ENCODE results near the gene ALOX5.
"Not testable (repeated sequence)": the region's sequence is repeated elsewhere in the genome, so short reads cannot be mapped to it uniquely, and the experiment has no call there.

Gene ALOX5

GRCh38 chr10:45408421-45409319, 34.7 kb downstream of the ALOX5 start:
- DNase-seq: no peak

DNA sequence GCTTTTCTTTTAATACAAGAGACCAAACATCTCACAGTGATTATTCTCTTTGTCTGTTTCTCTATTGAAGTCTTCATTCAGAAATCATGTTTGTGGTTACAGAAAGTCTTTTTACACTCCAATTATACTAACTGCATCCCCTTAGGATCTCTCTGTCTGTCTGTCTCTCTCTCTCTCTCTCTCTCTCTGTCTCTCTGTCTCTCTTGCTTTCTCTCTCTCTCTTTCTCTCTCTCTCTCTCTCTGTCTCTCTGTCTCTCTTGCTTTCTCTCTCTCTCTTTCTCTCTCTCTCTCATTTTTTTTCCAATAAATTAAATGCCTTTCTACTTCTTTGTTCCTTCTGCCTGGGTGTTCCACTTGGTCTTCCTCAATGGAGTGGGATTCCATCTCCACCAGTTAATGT, 35.3 kb downstream of the ALOX5 start:
- not testable (repeated sequence) for DNase-seq

DNA sequence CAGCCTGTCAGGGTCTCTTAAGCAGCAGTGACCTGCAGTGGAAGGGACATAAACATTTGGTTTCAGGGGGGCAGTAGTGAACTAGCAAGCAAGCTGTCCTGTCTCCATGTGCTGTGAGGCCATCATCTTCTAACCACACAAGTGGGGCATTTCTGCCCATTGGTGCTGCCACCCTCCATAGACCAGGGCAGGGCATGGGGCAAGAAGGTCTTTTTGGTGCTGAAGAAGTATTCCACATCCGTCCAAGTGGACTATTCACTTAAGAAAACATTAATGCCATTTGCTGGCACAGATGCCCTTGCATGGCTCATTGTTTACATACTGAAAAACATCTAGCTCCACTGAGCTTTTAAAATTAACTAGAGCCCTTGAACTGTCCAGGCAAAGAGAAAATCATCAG, 35.8 kb downstream of the ALOX5 start:
- no peak for DNase-seq

- DNase-seq: no peak
Measured at GRCh38 chr10:45410489-45410806, 36.4 kb downstream of the ALOX5 start.

- DNase-seq: no peak
Measured at GRCh38 chr10:45410807-45411606, 37.0 kb downstream of the ALOX5 start.

DNA sequence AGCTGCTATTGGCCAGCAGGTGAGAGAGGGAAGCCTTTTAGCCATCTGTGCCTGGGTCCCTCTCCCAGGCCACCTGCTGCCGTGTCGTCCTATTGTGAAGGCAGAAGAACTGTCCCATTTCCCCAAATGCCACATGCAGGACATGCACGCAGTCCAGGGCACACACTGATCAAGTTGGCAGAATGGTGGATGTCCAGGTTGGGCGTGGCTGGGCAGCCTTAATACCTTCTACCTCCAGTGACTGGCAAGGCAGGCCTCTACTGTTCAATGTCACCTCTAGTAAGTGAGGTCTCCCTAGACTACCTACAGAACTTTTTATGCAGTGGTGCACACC, 37.6 kb downstream of the ALOX5 start:
- no peak for DNase-seq

- DNase-seq: not testable (repeated sequence)
Measured at GRCh38 chr10:45415062-45415461, 41.0 kb downstream of the ALOX5 start.

- no peak for DNase-seq
Measured at GRCh38 chr10:45416603-45417002, 42.6 kb downstream of the ALOX5 start.

GRCh38 chr10:45417746-45418145, 43.7 kb downstream of the ALOX5 start:
- DNase-seq: no peak

DNA sequence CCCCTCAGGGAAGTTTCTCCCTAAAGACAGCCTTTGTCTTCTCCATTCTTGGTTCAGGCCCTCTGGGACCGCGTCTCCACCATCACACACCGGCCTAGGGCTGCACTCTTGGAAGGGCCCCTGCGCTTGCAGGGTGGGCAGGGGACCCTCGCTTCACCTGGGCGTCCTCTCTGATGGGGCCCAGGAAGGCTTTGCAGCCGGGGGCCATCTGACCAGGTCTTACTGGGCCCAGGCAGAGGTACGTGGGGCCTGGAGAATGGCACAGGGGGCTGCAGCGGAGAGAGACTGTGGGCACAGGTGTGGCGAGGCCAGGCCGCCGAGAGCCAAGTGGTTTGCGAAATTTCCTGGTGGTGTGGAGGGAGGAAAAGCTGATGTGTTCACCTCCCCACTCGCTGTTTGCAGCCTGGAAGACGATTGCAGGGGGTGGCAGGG, 44.4 kb downstream of the ALOX5 start:
- no peak for DNase-seq

DNA sequence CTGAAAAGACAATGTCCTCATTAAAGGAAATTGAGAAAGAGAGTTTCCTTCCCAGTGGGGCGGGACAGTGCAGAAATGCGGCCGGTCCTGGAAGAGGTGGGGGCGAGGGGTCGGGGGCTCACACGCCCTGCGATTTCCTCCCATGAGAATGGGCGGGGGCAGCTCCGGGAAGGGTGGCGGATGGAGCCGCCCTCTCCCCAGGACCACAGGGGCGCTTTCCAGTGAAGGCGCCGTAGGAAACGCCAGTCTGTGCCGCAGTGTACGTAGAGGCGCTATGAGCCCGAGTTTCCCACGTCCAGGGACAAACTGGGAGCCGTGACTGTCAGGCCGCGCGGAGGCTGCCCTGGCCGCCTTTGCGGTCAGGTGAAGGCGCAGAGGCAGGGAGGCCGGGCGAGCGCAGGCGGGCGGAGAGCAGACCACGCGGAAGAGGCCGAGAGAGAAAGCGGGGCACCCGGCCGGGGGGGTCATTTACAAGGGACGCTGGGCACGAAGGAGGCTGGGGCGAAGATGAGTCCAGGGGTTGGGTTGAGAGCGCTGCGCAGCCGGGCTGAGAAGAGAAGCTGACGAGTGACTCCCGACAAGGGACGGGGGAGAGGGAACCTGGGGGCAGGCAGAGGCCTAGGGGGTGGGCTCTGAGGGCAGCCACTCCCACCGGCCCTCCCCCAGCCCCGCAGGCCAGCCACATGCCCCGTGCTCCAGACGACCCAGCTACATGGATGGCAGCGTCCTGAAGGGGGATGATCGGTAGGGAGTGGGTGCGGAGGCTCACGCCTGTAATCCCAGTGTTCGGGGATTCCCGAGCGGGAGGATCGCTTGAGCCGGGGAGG, 45.0 kb downstream of the ALOX5 start:
- DNase-seq: no peak

DNA sequence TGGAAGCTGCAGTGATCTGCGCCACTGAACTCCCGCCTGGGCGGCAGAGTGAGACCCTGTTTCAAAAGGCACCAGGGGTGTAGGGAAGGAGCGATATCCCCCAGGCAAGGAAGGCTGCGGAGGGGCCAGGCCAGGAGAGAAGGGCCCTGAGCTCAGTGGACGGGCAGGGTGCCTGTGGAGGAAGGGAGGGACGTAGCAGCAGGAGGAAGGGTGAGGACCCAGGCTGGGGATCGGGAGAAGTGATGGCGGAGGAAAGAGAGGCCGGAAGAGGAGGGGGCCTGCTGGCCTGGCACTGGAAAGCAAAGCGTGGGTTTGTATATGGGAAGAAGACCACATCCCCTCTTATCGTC, 45.6 kb downstream of the ALOX5 start:
- DNase-seq: no peak

- peak; percentile 95 for DNase-seq
Measured at GRCh38 chr10:45420453-45421192, 46.6 kb downstream of the ALOX5 start.

DNA sequence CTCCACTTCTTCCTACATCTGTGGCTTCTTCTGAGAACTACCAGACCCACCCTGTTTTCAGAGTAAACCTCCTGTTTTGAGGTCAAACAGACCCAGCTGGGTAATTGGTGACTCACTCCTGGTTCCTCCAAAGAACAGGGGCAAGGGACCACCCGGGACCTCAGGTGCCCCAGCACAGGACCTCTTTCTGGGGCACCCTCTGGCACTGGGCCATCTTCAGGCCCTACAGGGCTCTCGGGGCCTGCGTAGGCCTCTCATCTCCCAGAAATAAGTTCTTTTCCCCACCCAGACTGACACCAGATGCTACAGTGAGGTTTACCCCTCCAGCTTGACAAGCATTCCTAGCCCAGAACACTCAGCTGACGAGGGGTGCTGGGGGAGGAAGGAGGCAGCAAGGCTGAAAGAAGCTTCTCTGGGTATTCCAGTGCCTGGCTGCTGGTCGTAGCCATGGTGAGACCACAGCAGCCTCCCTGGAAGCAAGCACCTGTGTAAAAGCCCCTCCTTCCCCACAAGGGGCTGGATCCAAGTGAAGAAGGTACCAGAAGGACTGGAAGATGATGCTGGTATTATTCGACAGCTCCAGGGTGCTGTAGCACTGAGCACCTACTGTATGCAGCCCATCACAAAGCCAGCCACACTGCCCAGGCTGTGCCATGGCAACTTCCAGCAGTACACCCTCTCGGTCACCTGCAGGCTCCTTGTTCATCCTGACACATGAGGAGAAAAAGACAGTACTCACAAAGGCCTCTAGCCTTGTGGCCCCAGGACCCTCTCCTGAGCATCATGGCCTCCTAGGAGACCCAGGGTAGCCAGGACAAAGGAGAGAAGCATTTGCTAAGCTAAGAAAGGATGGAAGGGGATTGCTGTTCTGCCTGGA, 47.4 kb downstream of the ALOX5 start:
- DNase-seq: no peak

DNA sequence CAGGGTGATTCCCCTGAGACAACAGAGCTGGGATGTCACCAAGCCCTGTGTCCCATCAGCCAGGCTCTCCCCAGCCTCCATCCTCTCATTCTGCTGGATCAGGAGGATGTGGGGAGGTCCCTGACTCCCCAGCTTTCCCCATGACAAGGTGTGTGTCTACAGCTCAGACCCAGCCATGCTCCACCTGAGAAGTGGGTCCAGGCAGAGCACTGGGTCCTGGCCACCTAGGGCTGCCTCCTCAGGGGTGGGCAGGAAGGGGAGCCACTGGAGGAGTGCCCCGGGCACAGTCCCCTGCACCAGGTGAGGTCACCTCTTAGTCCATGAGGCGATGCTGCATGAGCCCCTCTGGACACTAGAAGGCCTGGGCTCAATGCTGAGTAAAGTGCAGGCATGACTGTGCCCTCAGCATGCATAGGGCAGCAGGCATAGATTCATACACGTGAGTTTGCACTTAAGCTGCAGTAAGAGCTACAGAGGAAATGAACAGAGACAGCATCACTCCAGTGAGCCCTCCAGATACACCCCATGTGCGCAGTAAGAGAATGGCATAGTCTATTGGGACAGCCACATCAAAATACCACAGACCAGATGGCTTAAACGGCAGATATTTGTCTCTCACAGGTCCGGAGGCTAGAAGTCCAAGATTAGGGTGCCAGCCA, 48.3 kb downstream of the ALOX5 start:
- no peak for DNase-seq

GRCh38 chr10:45422866-45423659, 49.0 kb downstream of the ALOX5 start:
- DNase-seq: no peak

GRCh38 chr10:45423976-45424499, 50.0 kb downstream of the ALOX5 start:
- no peak for DNase-seq

- no peak for DNase-seq
Measured at GRCh38 chr10:45424668-45425404, 50.8 kb downstream of the ALOX5 start.

All from NCI-H1694 (cell line).